PC-3 (cell line): ENCODE results near the gene GIT2. TPM values are rescaled to one million over a fixed set of nuclear protein-coding genes. Genes with fewer than 3 reads are reported as not detected.
"Not testable (repeated sequence)": the region's sequence is repeated elsewhere in the genome, so short reads cannot be mapped to it uniquely, and the experiment has no call there.

Source experiments
- ATAC-seq: fragments of 200-7000 bp; cut with Tn5 transposase; 2 replicates; pipeline ENCODE4 v1.9.1; 2020; ENCODE audit warnings: mild to moderate bottlenecking, moderate library complexity
- BruUV-seq: library from RNA; stranded (reverse); fragments of 400-500 nt; replicated peaks from 2 replicates; lab custom pipeline; 2021; lab: Mats Ljungman, UMichigan
- CTCF ChIA-PET: fragments of 300-600 bp; sonication (Branson Sonifier 250); formaldehyde crosslinking; loops from one replicate; lab custom pipeline; 2022; ENCODE audit warnings: antibody characterized with exemption; lab: Charles Lee
- POLR2A ChIA-PET: fragments of 300-600 bp; sonication (Branson Sonifier 250); formaldehyde crosslinking; loops from one replicate; lab custom pipeline; 2022; ENCODE audit warnings: antibody characterized with exemption; ENCODE audit not compliant: unreplicated experiment; lab: Charles Lee
- DNase-seq: peaks from one replicate; pipeline ENCODE4 v3.0.0-alpha.2; 2015
- H2AFZ ChIP-seq: fragments of 300-600 bp; sonication (generic); 2 replicates; pipeline ENCODE4 v1.6.0; 2016; ENCODE audit warnings: antibody characterized with exemption, low read length
- H3F3A ChIP-seq: fragments of 300-600 bp; sonication (generic); one replicate; pipeline ENCODE4 v1.6.0; 2017; ENCODE audit warnings: antibody characterized with exemption, low read length, control low read depth, mild to moderate bottlenecking; ENCODE audit not compliant: unreplicated experiment
- H3K27ac ChIP-seq: fragments of 300-600 bp; sonication (generic); 2 replicates; pipeline ENCODE4 v1.5.1; 2016; ENCODE audit warnings: mild to moderate bottlenecking, low read length
- H3K27me3 ChIP-seq: fragments of 300-600 bp; sonication (generic); 2 replicates; pipeline ENCODE4 v1.6.1; 2016; ENCODE audit warnings: low read length, mixed read lengths
- H3K36me3 ChIP-seq: fragments of 300-600 bp; sonication (generic); 2 replicates; pipeline ENCODE4 v1.6.1; 2016; ENCODE audit warnings: low read depth, mixed run types, low read length, mixed read lengths
- H3K4me1 ChIP-seq: fragments of 300-600 bp; sonication (generic); 2 replicates; pipeline ENCODE4 v1.5.1; 2016; ENCODE audit warnings: low read length; ENCODE audit not compliant: insufficient read depth
- H3K4me2 ChIP-seq: fragments of 300-600 bp; sonication (generic); 2 replicates; pipeline ENCODE4 v1.6.0; 2016; ENCODE audit warnings: low read length
- H3K4me3 ChIP-seq: fragments of 300-600 bp; sonication (generic); 2 replicates; pipeline ENCODE4 v1.5.1; 2016; ENCODE audit warnings: mild to moderate bottlenecking, low read length, mixed read lengths
- H3K79me2 ChIP-seq: fragments of 300-600 bp; sonication (generic); 2 replicates; pipeline ENCODE4 v1.6.1; 2017; ENCODE audit warnings: low read length, mixed read lengths
- H3K9ac ChIP-seq: fragments of 300-600 bp; sonication (generic); 2 replicates; pipeline ENCODE4 v1.6.0; 2016; ENCODE audit warnings: mild to moderate bottlenecking, low read length
- H3K9me2 ChIP-seq: fragments of 300-600 bp; sonication (generic); replicated peaks from 2 replicates; pipeline ENCODE4 v1.6.1; 2016; ENCODE audit warnings: mixed run types, low read length, mixed read lengths
- H3K9me3 ChIP-seq: fragments of 300-600 bp; sonication (generic); 2 replicates; pipeline ENCODE4 v1.6.1; 2016; ENCODE audit warnings: low read length, mixed read lengths
- H4K20me1 ChIP-seq: fragments of 300-600 bp; sonication (generic); 2 replicates; pipeline ENCODE4 v1.6.1; 2016; ENCODE audit warnings: low read length, mixed read lengths
- EZH2 ChIP-seq: fragments of 300-600 bp; sonication (generic); IDR thresholded peaks from one replicate; pipeline ENCODE4 v1.6.1; 2017; ENCODE audit warnings: antibody characterized with exemption, mild to moderate bottlenecking, low read length; ENCODE audit not compliant: unreplicated experiment
- EZH2phosphoT487 ChIP-seq: fragments of 300-600 bp; sonication (generic); IDR thresholded peaks from 2 replicates; pipeline ENCODE4 v1.6.1; 2018; ENCODE audit warnings: mild to moderate bottlenecking, antibody characterized with exemption, low read length, borderline replicate concordance
- intact Hi-C: fragments of 100-400 bp; cut with micrococcal nuclease; formaldehyde crosslinking; loops from 2 replicates; pipeline ENCODE4 v1.9.0; 2023
- total RNA-seq: library from RNA; depleted of rRNA; stranded (reverse); fragments of >200 nt; gene quantifications from 2 replicates; pipeline ENCODE4 v1.2.3, GENCODE V29; 2014
- TF ChIP-seq, protein P1 (sequence below): fragments of 300-600 bp; sonication (generic); conservative IDR thresholded peaks from 2 replicates; pipeline ENCODE4 v1.5.1; 2017; ENCODE audit warnings: antibody characterized with exemption, low read depth, mild to moderate bottlenecking, low read length

GIT2 gene
- total RNA-seq, 1 experiment from 2014 or later = 26.8 TPM

DNA sequence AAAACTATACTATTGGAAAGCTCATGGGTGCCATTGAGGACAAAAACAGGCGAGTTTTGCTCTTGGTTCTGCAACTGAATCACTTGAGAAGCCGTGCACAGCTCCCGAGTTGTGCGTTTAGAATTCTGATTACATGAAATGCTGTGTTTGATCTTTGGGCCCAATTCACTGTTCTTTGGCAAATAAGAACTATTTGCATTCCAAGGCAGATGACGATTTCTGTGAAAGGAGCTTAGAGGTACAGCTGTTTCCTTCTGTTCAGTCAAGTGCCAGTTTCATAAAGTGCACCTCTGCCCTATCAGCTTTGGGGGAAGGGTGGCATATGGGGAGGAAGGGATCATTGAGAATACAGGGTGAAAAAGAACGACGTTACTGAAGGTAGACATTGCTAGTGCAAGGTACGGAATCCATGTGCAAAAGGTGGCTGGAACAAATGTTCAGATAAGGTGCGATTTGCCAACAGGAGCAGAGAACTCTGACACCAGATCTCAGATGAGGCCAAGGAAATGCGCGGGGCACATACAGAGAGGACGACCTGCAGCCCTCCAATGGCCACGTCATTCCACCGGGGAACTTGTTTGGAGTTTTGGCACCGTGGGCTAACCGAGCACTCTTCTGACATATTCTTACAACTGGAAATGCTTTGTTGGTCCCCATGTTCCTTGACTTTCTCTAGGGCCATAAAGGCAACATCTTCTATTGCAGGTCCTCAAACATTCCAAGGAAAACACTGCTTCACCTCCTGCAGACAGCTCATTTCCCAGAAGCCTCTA is 66.0 kb downstream of the GIT2 start:
- no peaks in the 10 kb centered on the region for H3K79me2 ChIP-seq
- no peaks in the 10 kb centered on the region for H3K9me2 ChIP-seq
- H3K4me2 ChIP-seq = no peak overlapping the region
- no peaks in the 10 kb centered on the region for H3K9me3 ChIP-seq
- no peak overlapping the region for H3K4me3 ChIP-seq
- intact Hi-C loops = loop anchor here (10.0 kb wide), 1 partner anchor 105 kb away; no protein-coding TSS in a partner anchor
- TF ChIP-seq EZH2phosphoT487 (no peak), EZH2 (no peak)
- TF ChIP-seq, protein P1, sequence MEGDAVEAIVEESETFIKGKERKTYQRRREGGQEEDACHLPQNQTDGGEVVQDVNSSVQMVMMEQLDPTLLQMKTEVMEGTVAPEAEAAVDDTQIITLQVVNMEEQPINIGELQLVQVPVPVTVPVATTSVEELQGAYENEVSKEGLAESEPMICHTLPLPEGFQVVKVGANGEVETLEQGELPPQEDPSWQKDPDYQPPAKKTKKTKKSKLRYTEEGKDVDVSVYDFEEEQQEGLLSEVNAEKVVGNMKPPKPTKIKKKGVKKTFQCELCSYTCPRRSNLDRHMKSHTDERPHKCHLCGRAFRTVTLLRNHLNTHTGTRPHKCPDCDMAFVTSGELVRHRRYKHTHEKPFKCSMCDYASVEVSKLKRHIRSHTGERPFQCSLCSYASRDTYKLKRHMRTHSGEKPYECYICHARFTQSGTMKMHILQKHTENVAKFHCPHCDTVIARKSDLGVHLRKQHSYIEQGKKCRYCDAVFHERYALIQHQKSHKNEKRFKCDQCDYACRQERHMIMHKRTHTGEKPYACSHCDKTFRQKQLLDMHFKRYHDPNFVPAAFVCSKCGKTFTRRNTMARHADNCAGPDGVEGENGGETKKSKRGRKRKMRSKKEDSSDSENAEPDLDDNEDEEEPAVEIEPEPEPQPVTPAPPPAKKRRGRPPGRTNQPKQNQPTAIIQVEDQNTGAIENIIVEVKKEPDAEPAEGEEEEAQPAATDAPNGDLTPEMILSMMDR = no peak
- CTCF ChIA-PET = no interaction called here
- peaks cover 18% of the 10 kb centered on the region for H3K36me3 ChIP-seq
- no peaks in the 10 kb centered on the region for H4K20me1 ChIP-seq
- POLR2A ChIA-PET = no interaction called here
- H3K9ac ChIP-seq = no peak overlapping the region
- H3F3A ChIP-seq = no peaks in the 10 kb centered on the region
- no peak overlapping the region for H3K27ac ChIP-seq
- H3K27me3 ChIP-seq = no peaks in the 10 kb centered on the region
- ATAC-seq (no peak), DNase-seq (no peak)
- H2AFZ ChIP-seq = no peak overlapping the region
- TSS peak; percentile 3 for BruUV-seq
- no peaks in the 10 kb centered on the region for H3K4me1 ChIP-seq

DNA sequence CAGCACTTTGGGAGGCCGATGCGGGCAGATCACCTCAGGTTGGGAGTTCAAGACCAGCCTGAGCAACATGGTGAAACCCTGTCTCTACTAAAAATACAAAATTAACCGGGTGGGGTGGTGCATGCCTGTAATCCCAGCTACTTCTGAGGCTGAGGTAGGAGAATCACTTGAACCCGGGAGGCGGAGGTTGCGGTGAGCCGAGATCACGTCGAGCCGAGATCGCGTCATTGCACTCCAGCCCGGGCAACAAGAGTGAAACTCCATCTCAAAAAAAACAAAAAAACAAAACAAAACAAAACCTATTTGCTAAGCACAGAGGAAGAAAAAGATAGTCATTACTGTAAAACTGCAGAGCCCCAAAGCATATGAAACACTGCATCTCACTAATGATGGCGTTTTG is 66.8 kb downstream of the GIT2 start:
- DNase-seq, H3K79me2 ChIP-seq, H3K9me2 ChIP-seq, H3K9me3 ChIP-seq, CTCF ChIA-PET, H2AFZ ChIP-seq, H4K20me1 ChIP-seq, H3K9ac ChIP-seq, ATAC-seq, H3F3A ChIP-seq, POLR2A ChIA-PET, H3K27me3 ChIP-seq, H3K4me2 ChIP-seq, H3K4me1 ChIP-seq, intact Hi-C loops, H3K27ac ChIP-seq, H3K4me3 ChIP-seq, BruUV-seq: not testable (repeated sequence)
- peaks cover 18% of the 10 kb centered on the region for H3K36me3 ChIP-seq

DNA sequence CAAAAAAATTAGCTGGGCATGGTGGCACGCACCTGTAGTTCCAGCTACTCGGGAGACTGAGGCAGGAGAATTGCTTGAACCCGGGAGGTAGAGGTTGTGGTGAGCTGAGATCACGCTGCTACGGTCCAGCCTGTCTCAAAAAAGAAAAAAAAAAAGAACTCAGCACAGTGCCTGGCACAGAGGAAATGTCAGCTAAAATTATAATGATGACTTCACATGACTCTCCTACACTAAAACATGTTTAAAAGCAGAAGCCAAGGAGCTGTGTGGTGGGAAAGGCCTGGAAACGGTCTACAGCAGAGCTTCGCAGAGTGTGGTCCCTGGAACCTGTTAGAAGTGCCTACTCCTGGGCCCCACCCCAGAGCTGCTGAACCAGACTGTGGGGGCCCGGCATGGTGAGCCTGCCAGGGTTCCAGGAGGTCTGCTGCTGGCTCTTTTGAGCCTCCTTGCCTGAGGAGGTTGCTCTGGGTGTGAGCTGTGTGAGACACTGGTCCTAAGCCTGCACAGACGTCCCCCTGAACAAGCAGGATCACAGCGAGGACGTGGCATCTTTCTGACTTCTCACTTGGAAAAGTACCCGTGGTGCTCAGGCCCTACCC is 68.0 kb downstream of the GIT2 start:
- no peak for ATAC-seq
- Histone ChIP-seq H3K4me3 (no peak overlapping the region), H3K9me2 (no peaks in the 10 kb centered on the region), H3K9me3 (no peaks in the 10 kb centered on the region), H3K27ac (no peak overlapping the region), H3K79me2 (no peaks in the 10 kb centered on the region), H3K4me1 (no peaks in the 10 kb centered on the region), H3K27me3 (no peaks in the 10 kb centered on the region), H4K20me1 (no peaks in the 10 kb centered on the region), H3K9ac (no peak overlapping the region), H3K4me2 (no peak overlapping the region), H3K36me3 (peaks cover 17% of the 10 kb centered on the region), H3F3A (no peaks in the 10 kb centered on the region), H2AFZ (no peak overlapping the region)
- ChIA-PET CTCF (no interaction called here), POLR2A (no interaction called here)
- BruUV-seq = no TSS peak
- DNase-seq = no peak
- intact Hi-C loops = no loop called here
- TF ChIP-seq, protein P1 = no peak
- TF ChIP-seq EZH2 (no peak), EZH2phosphoT487 (no peak)
